Muscle of arm (tissue), 12 donors: Measurements from ENCODE around the gene CYP3A5. TPM values are rescaled to one million over a fixed set of nuclear protein-coding genes. Genes with fewer than 3 reads are reported as not detected.

Source experiments
- DNase-seq: peaks from one replicate; pipeline ENCODE4 v3.0.0-alpha.2; 2013
- polyA plus RNA-seq, 12 donors: library from polyadenylated mRNA; unstranded; fragments of 120-200 nt; gene quantifications; one replicate each; pipeline ENCODE4 v1.2.1, GENCODE V29; 2013; ENCODE audit not compliant: insufficient read length in 12 of 12

The CYP3A5 gene
- polyA plus RNA-seq, 12 donors: 0.68 to 14.2 (median 1.4) TPM; not detected in 1

GRCh38 chr7:99615989-99616358 is 63.8 kb downstream of the CYP3A5 start:
- DNase-seq: no peak

- DNase-seq: no peak
These were observed 65.3 kb downstream of the CYP3A5 start for GRCh38 chr7:99614495-99614894.

GRCh38 chr7:99607548-99607947 is 72.2 kb downstream of the CYP3A5 start:
- DNase-seq: no peak

- DNase-seq: no peak
These were observed 73.3 kb downstream of the CYP3A5 start for GRCh38 chr7:99606531-99606930.

- no peak for DNase-seq
These were observed 74.3 kb downstream of the CYP3A5 start for GRCh38 chr7:99605527-99605926.

- DNase-seq: no peak
These were observed 78.0 kb downstream of the CYP3A5 start for GRCh38 chr7:99601656-99602310.

GRCh38 chr7:99599836-99600235 is 80.0 kb downstream of the CYP3A5 start:
- DNase-seq: no peak

Other genes starting within 250 kb of the CYP3A5 start
- gene PTCD1, start 241.2 kb downstream of the CYP3A5 start, polyA plus RNA-seq: 1 to 10 TPM in 11 of 12 donors, not detected in 1; 2.2 to 7.4 (median 3.7) TPM
- 10 to 100 TPM in 11 of 12 donors, not detected in 1; 23.4 to 46.9 (median 31.5) TPM for gene CPSF4, start 241.1 kb downstream of the CYP3A5 start, polyA plus RNA-seq
- 100 to 1,000 TPM in 11 of 12 donors, not detected in 1; 332 to 597 (median 369) TPM for gene ATP5MF, start 213.8 kb downstream of the CYP3A5 start, polyA plus RNA-seq
- gene ZNF789, start 207.1 kb downstream of the CYP3A5 start, polyA plus RNA-seq: 10 to 100 TPM in 11 of 12 donors, not detected in 1; 15.6 to 59.2 (median 30.3) TPM
- gene ZNF394, start 179.7 kb downstream of the CYP3A5 start, polyA plus RNA-seq: 10 to 100 TPM in 5 of 12 donors, 1 to 10 TPM in 6, not detected in 1; 8.2 to 47.3 (median 9.8) TPM
- 10 to 100 TPM in 9 of 12 donors, 1 to 10 TPM in 2, not detected in 1; 7.0 to 12.1 (median 11.1) TPM for gene ZKSCAN5, start 175.3 kb downstream of the CYP3A5 start, polyA plus RNA-seq
- gene FAM200A, start 127.9 kb downstream of the CYP3A5 start, polyA plus RNA-seq: 10 to 100 TPM in 6 of 12 donors, 1 to 10 TPM in 5, not detected in 1; 9.3 to 12.2 (median 10.5) TPM
- gene ZNF655, start 121.4 kb downstream of the CYP3A5 start, polyA plus RNA-seq: 10 to 100 TPM in 11 of 12 donors, not detected in 1; 34.5 to 84.8 (median 45.2) TPM
- 1 to 10 TPM in 1 of 12 donors, under 1 TPM in 8, not detected in 3; 0.42 to 1.0 (median 0.87) TPM for gene TMEM225B, start 81.7 kb downstream of the CYP3A5 start, polyA plus RNA-seq
- 10 to 100 TPM in 10 of 12 donors, 1 to 10 TPM in 1, not detected in 1; 9.9 to 26.8 (median 11.0) TPM for gene ZSCAN25, start 63.0 kb downstream of the CYP3A5 start, polyA plus RNA-seq
- gene CYP3A7, start 55.2 kb upstream of the CYP3A5 start, polyA plus RNA-seq: 1 to 10 TPM in 4 of 12 donors, under 1 TPM in 5, not detected in 3; 0.24 to 9.4 (median 0.95) TPM
- gene CYP3A4, start 104.2 kb upstream of the CYP3A5 start, polyA plus RNA-seq: under 1 TPM in 7 of 12 donors, not detected in 5; 0.08 to 0.33 (median 0.15) TPM
- under 1 TPM in 5 of 12 donors, not detected in 7; 0.14 to 0.34 (median 0.20) TPM for gene CYP3A43, start 148.0 kb upstream of the CYP3A5 start, polyA plus RNA-seq
- gene OR2AE1, start 197.0 kb upstream of the CYP3A5 start, polyA plus RNA-seq: under 1 TPM in 1 of 12 donors, not detected in 11; 0.23 TPM
- gene TRIM4, start 239.5 kb upstream of the CYP3A5 start, polyA plus RNA-seq: 10 to 100 TPM in 11 of 12 donors, not detected in 1; 14.4 to 24.5 (median 16.4) TPM
- under 1 TPM in 10 of 12 donors, not detected in 2; 0.18 to 0.70 (median 0.38) TPM for gene GJC3, start 249.6 kb upstream of the CYP3A5 start, polyA plus RNA-seq